ENCODE results near the gene METTL23. TPM values are rescaled to one million over a fixed set of nuclear protein-coding genes. Genes with fewer than 3 reads are reported as not detected.

Gene METTL23
- total and polyA plus RNA-seq, 4 donors = 23.1 to 43.1 (median 36.1) TPM

- Histone ChIP-seq H3K9ac (ENCODE audit: insufficient read depth in 1 of 2, low read length in 2 of 2) (no peak overlapping the region), H3K4me1 (ENCODE audit: control insufficient read depth in 5 of 5, insufficient read depth in 5 of 5, low read length in 5 of 5) (peaks cover 0 to 21% (median 8%) of the 10 kb centered on the region in 5 donors), H3K27ac (ENCODE audit: low read depth in 1 of 2, low read length in 1 of 2) (peak overlapping the region in 1 of 2 donors; percentile 71), H3K36me3 (ENCODE audit: control insufficient read depth in 4 of 4, insufficient read depth in 4 of 4, low read length in 4 of 4) (peaks cover 27 to 31% (median 29%) of the 10 kb centered on the region in 4 donors), H3K4me3 (no peak overlapping the region), H3K9me3 (ENCODE audit: control insufficient read depth in 4 of 4, insufficient read depth in 3 of 4, low read length in 3 of 4) (no peaks in the 10 kb centered on the region), H3K27me3 (ENCODE audit: control insufficient read depth in 3 of 3, insufficient read depth in 3 of 3, low read length in 2 of 3) (no peaks in the 10 kb centered on the region)
- ATAC-seq (ENCODE audit: insufficient read depth, low FRiP score) (no peak), DNase-seq (peak; percentile 70 to 74 (median 71))
- 12 to 18% methylated on average over 4 of the region's 4 CpGs for WGBS, 2 donors
- peak; percentile 70 for TF ChIP-seq CTCF (IDR thresholded peaks at IDR 0.05; ENCODE audit: control extremely low read depth, extremely low read depth)
Measured at GRCh38 chr17:76714822-76715495, 11.7 kb upstream of the METTL23 start.

GRCh38 chr17:76715496-76715830 lies 11.2 kb upstream of the METTL23 start:
- peaks cover 32 to 36% (median 34%) of the 10 kb centered on the region in 4 donors for H3K36me3 ChIP-seq (ENCODE audit: control insufficient read depth in 4 of 4, insufficient read depth in 4 of 4, low read length in 4 of 4)
- no peak for TF ChIP-seq CTCF (IDR thresholded peaks at IDR 0.05; ENCODE audit: control extremely low read depth, extremely low read depth)
- peak overlapping the region in 1 of 2 donors; percentile 60 for H3K27ac ChIP-seq (ENCODE audit: low read depth in 1 of 2, low read length in 1 of 2)
- peaks cover 0 to 21% (median 8%) of the 10 kb centered on the region in 5 donors for H3K4me1 ChIP-seq (ENCODE audit: control insufficient read depth in 5 of 5, insufficient read depth in 5 of 5, low read length in 5 of 5)
- ATAC-seq (ENCODE audit: insufficient read depth, low FRiP score) (no peak), DNase-seq (no peak)
- no peak overlapping the region for H3K4me3 ChIP-seq
- 80 to 81% methylated on average over 2 of the region's 2 CpGs for WGBS, 2 donors
- no peak overlapping the region for H3K9ac ChIP-seq (ENCODE audit: insufficient read depth in 1 of 2, low read length in 2 of 2)
- H3K9me3 ChIP-seq (ENCODE audit: control insufficient read depth in 4 of 4, insufficient read depth in 3 of 4, low read length in 3 of 4) = no peaks in the 10 kb centered on the region
- H3K27me3 ChIP-seq (ENCODE audit: control insufficient read depth in 3 of 3, insufficient read depth in 3 of 3, low read length in 2 of 3) = no peaks in the 10 kb centered on the region

GRCh38 chr17:76716146-76716838 lies 10.3 kb upstream of the METTL23 start:
- ATAC-seq (ENCODE audit: insufficient read depth, low FRiP score) (peak; percentile 59), DNase-seq (peak in 2 of 3 donors; percentile 30 to 42)
- Histone ChIP-seq H3K9ac (ENCODE audit: insufficient read depth in 1 of 2, low read length in 2 of 2) (no peak overlapping the region), H3K36me3 (ENCODE audit: control insufficient read depth in 4 of 4, insufficient read depth in 4 of 4, low read length in 4 of 4) (peaks cover 38 to 43% (median 40%) of the 10 kb centered on the region in 4 donors), H3K4me1 (ENCODE audit: control insufficient read depth in 5 of 5, insufficient read depth in 5 of 5, low read length in 5 of 5) (peaks cover 0 to 20% (median 5%) of the 10 kb centered on the region in 5 donors), H3K4me3 (no peak overlapping the region), H3K9me3 (ENCODE audit: control insufficient read depth in 4 of 4, insufficient read depth in 3 of 4, low read length in 3 of 4) (no peaks in the 10 kb centered on the region), H3K27me3 (ENCODE audit: control insufficient read depth in 3 of 3, insufficient read depth in 3 of 3, low read length in 2 of 3) (no peaks in the 10 kb centered on the region), H3K27ac (ENCODE audit: low read depth in 1 of 2, low read length in 1 of 2) (peak overlapping the region; percentile 87 to 90)
- no peak for TF ChIP-seq CTCF (IDR thresholded peaks at IDR 0.05; ENCODE audit: control extremely low read depth, extremely low read depth)
- 29 to 47% methylated on average over 13 of the region's 13 CpGs for WGBS, 2 donors
